Sigmoid colon (tissue), 7 donors: Measurements from ENCODE around the gene RAG1. TPM values are rescaled to one million over a fixed set of nuclear protein-coding genes. Genes with fewer than 3 reads are reported as not detected.

Source experiments
- DNase-seq: peaks from one replicate; pipeline ENCODE4 v3.0.0-alpha.2; 2019
- H3K27ac ChIP-seq, 4 donors: fragments of 200-600 bp; sonication (generic); one replicate each; pipeline ENCODE4 v1.5.1; 2016 to 2019; ENCODE audit warnings: mild to moderate bottlenecking in 1 of 4
- H3K27me3 ChIP-seq, 3 donors: fragments of 200-600 bp; sonication (generic); one replicate each; pipeline ENCODE4 v1.5.1; 2019; ENCODE audit warnings: mild to moderate bottlenecking in 1 of 3
- H3K36me3 ChIP-seq, 4 donors: fragments of 200-600 bp; sonication (generic); one replicate each; pipeline ENCODE4 v1.5.1; 2016 to 2019
- H3K4me1 ChIP-seq, 4 donors: fragments of 200-600 bp; sonication (generic); one replicate each; pipeline ENCODE4 v1.5.1; 2017 to 2019
- H3K4me3 ChIP-seq, 4 donors: fragments of 200-600 bp; sonication (generic); one replicate each; pipeline ENCODE4 v1.5.1; 2017 to 2019; ENCODE audit warnings: mild to moderate bottlenecking in 2 of 4, moderate library complexity in 1 of 4
- H3K9me3 ChIP-seq, 4 donors: fragments of 200-600 bp in 3 of 4; sonication (generic) in 3 of 4; one replicate each; pipeline versions ENCODE4 v1.5.1 to v1.6.1; 2013 to 2019
- EP300 ChIP-seq, 4 donors: sonication (generic); formaldehyde crosslinking; IDR thresholded peaks; one replicate each; pipeline ENCODE4 v1.6.1; 2017; ENCODE audit warnings: antibody characterized with exemption in 4 of 4
- POLR2A ChIP-seq, 2 donors: fragments of 450-650 bp; IDR thresholded peaks; one replicate each; pipeline ENCODE4 v1.6.1; 2016; ENCODE audit warnings: antibody characterized with exemption in 2 of 2, mild to moderate bottlenecking in 2 of 2, moderate library complexity in 2 of 2
- POLR2AphosphoS5 ChIP-seq, 4 donors: sonication (generic); formaldehyde crosslinking; IDR thresholded peaks; one replicate each; pipeline ENCODE4 v1.6.1; 2017; ENCODE audit warnings: antibody characterized with exemption in 4 of 4
- WGBS, 2 donors: extraction: QIAGEN DNeasy Blood & Tissue Kit; methylation state at CpG; one replicate each; pipeline ENCODE4 v1.1.7; 2013; 5-methylcytosine and 5-hydroxymethylcytosine counted together
- intact Hi-C: fragments of 100-400 bp; cut with DNase I; formaldehyde crosslinking; loops from one replicate; pipeline ENCODE4 v1.15.1; 2023
- polyA plus RNA-seq, 3 donors: library from polyadenylated mRNA; stranded (reverse); fragments of 200-250 nt; gene quantifications; one replicate each; pipeline ENCODE4 v1.2.3, GENCODE V29; 2013
- total RNA-seq, 4 donors: library from RNA; depleted of rRNA; stranded (reverse); fragments of >200 nt; gene quantifications; one replicate each; pipeline ENCODE4 v1.1.0, GENCODE V29; 2016
- TF ChIP-seq, protein P1 (sequence below), 4 experiments: fragments of 450-650 bp in 3 of 4; fragments of 200-600 bp in 1 of 4; IDR thresholded peaks; one replicate each; pipeline ENCODE4 v1.5.1; 2016 to 2019; ENCODE audit warnings: antibody characterized with exemption in 4 of 4, mild to moderate bottlenecking in 3 of 4, moderate library complexity in 2 of 4
- donor health status: healthy with polysubstance abuse.
- donor health status: Bipolar disorder and iron deficiency.
- donor health status: healthy.

RAG1 gene
- total and polyA plus RNA-seq, 7 donors, result 0.22 to 1.6 (median 0.66) TPM

- intact Hi-C loops, result loop anchor here (2.0 kb wide), 2 partner anchors 58 to 182 kb away; no protein-coding TSS in a partner anchor
- Histone ChIP-seq H3K36me3 (no peaks in the 10 kb centered on the region), H3K9me3 (no peaks in the 10 kb centered on the region), H3K27ac (peak overlapping the region in 2 of 4 donors; percentile 38 to 47), H3K4me3 (peak overlapping the region in 3 of 4 donors; percentile 28 to 46 (median 46)), H3K4me1 (peaks cover 0 to 8% (median 7%) of the 10 kb centered on the region in 4 donors), H3K27me3 (no peaks in the 10 kb centered on the region)
- 68 to 69% methylated on average over 6 of the region's 6 CpGs for WGBS, 2 donors
- TF ChIP-seq POLR2AphosphoS5 (IDR thresholded peaks at IDR 0.05) (no peak), EP300 (IDR thresholded peaks at IDR 0.05) (no peak), POLR2A (IDR thresholded peaks at IDR 0.05) (no peak)
- TF ChIP-seq, protein P1, sequence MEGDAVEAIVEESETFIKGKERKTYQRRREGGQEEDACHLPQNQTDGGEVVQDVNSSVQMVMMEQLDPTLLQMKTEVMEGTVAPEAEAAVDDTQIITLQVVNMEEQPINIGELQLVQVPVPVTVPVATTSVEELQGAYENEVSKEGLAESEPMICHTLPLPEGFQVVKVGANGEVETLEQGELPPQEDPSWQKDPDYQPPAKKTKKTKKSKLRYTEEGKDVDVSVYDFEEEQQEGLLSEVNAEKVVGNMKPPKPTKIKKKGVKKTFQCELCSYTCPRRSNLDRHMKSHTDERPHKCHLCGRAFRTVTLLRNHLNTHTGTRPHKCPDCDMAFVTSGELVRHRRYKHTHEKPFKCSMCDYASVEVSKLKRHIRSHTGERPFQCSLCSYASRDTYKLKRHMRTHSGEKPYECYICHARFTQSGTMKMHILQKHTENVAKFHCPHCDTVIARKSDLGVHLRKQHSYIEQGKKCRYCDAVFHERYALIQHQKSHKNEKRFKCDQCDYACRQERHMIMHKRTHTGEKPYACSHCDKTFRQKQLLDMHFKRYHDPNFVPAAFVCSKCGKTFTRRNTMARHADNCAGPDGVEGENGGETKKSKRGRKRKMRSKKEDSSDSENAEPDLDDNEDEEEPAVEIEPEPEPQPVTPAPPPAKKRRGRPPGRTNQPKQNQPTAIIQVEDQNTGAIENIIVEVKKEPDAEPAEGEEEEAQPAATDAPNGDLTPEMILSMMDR (IDR thresholded peaks at IDR 0.05), result no peak
- DNase-seq, result no peak
Observed at GRCh38 chr11:36565031-36565610, 2.7 kb upstream of the RAG1 start.

DNA sequence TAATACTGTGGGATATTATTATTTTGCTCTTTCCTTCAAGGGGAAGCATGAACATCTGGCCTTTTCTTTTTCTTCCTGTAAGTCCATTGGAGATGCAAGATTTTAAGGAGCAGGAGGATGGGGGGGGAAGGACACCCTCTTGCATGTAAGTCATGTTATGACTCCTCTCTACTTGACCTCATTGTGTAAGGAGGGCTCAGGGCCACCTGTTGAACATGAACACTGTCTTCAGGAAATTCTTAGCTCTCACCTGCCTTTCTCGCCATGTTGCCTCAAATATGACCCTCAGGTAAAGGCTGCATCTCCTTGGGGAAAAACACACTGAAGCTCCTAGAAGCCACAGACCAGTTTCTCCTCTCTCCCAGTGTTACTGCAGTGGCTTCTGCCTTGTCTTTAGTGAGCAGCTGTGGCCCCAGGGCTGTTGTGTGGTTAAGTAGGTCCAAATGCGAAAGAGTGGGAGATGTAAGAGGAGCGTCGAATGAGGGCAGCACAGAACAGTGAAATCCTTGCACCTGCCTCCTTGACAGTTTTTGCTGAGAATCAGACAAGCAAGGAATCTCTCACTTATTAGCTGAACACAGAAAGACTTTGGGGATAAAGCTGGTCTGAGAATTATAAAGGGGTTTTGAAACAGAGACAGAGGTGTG lies 1.3 kb upstream of the RAG1 start:
- H3K27ac ChIP-seq, result no peak overlapping the region
- 76 to 90% methylated on average over 4 of the region's 4 CpGs for WGBS, 2 donors
- H3K4me1 ChIP-seq, result peaks cover 0 to 8% (median 7%) of the 10 kb centered on the region in 4 donors
- intact Hi-C loops, result no loop called here
- no peak overlapping the region for H3K4me3 ChIP-seq
- DNase-seq, result no peak
- H3K36me3 ChIP-seq, result no peaks in the 10 kb centered on the region
- no peaks in the 10 kb centered on the region for H3K27me3 ChIP-seq
- no peaks in the 10 kb centered on the region for H3K9me3 ChIP-seq
- TF ChIP-seq, protein P1 (IDR thresholded peaks at IDR 0.05), result no peak
- no peak for TF ChIP-seq EP300 (IDR thresholded peaks at IDR 0.05)

- no peak for TF ChIP-seq POLR2AphosphoS5 (IDR thresholded peaks at IDR 0.05)
- TF ChIP-seq, protein P1 (IDR thresholded peaks at IDR 0.05), result no peak
- TF ChIP-seq EP300 (IDR thresholded peaks at IDR 0.05), result no peak
- TF ChIP-seq POLR2A (IDR thresholded peaks at IDR 0.05), result no peak
- WGBS, 2 donors, result 65 to 84% methylated on average over 4 of the region's 4 CpGs
- intact Hi-C loops, result no loop called here
Observed at GRCh38 chr11:36569095-36569494, 1.3 kb downstream of the RAG1 start.

GRCh38 chr11:36574486-36574885 lies 6.7 kb downstream of the RAG1 start:
- intact Hi-C loops, result no loop called here
- WGBS, 2 donors, result 84 to 86% methylated on average over 8 of the region's 8 CpGs
- peaks cover 0 to 26% (median 14%) of the 10 kb centered on the region in 4 donors for H3K4me1 ChIP-seq
- H3K27ac ChIP-seq, result no peak overlapping the region
- no peaks in the 10 kb centered on the region for H3K36me3 ChIP-seq
- TF ChIP-seq POLR2A (IDR thresholded peaks at IDR 0.05), result no peak
- no peak for TF ChIP-seq EP300 (IDR thresholded peaks at IDR 0.05)
- TF ChIP-seq, protein P1 (IDR thresholded peaks at IDR 0.05), result no peak
- TF ChIP-seq POLR2AphosphoS5 (IDR thresholded peaks at IDR 0.05), result no peak
- no peak for DNase-seq
- H3K27me3 ChIP-seq, result no peaks in the 10 kb centered on the region
- H3K9me3 ChIP-seq, result no peaks in the 10 kb centered on the region
- H3K4me3 ChIP-seq, result no peak overlapping the region

More at GRCh38 chr11:36569095-36569494, 1.3 kb downstream of the RAG1 start:
- Histone ChIP-seq H3K27ac (no peak overlapping the region), H3K27me3 (no peaks in the 10 kb centered on the region), H3K4me3 (no peak overlapping the region), H3K36me3 (no peaks in the 10 kb centered on the region), H3K4me1 (peaks cover 0 to 8% (median 7%) of the 10 kb centered on the region in 4 donors), H3K9me3 (no peaks in the 10 kb centered on the region)
- no peak for DNase-seq
